Colonic mucosa (tissue), 4 donors: ENCODE data around the gene CTSL. TPM values are rescaled to one million over a fixed set of nuclear protein-coding genes. Genes with fewer than 3 reads are reported as not detected.

ENCODE experiments used
- DNase-seq: peaks from one replicate; pipeline ENCODE4 v3.0.0-alpha.2; 2020
- H3K27ac ChIP-seq: fragments of 200-600 bp; one replicate; pipeline ENCODE4 v1.8.0; 2021
- H3K27me3 ChIP-seq: fragments of 200-600 bp; one replicate; pipeline ENCODE4 v1.8.0; 2021
- H3K36me3 ChIP-seq: fragments of 200-600 bp; one replicate; pipeline ENCODE4 v1.8.0; 2021
- H3K4me1 ChIP-seq: fragments of 200-600 bp; one replicate; pipeline ENCODE4 v1.8.0; 2021; ENCODE audit warnings: mild to moderate bottlenecking
- H3K4me3 ChIP-seq: fragments of 200-600 bp; one replicate; pipeline ENCODE4 v1.8.0; 2021
- H3K9ac ChIP-seq, 2 donors: one replicate each; pipeline ENCODE4 v1.7.0; 2013; ENCODE audit warnings: control low read depth in 2 of 2, low read depth in 2 of 2, low read length in 2 of 2
- H3K9me3 ChIP-seq: fragments of 200-600 bp; one replicate; pipeline ENCODE4 v1.8.0; 2021
- intact Hi-C: fragments of 100-400 bp; cut with DNase I; formaldehyde crosslinking; loops from one replicate; pipeline ENCODE4 v1.14.1; 2022
- total RNA-seq, 2 donors: library from RNA; stranded (reverse); fragmentation: NEBNext Ultra II Directional in 1 of 2; extraction: Animal tissue kit (Norgen Biotek cat#: 25700) in 1 of 2; gene quantifications; one replicate each; pipeline ENCODE4 v1.2.1, GENCODE V29; 2021
- TF ChIP-seq, protein P1 (sequence below): fragments of 200-600 bp; IDR thresholded peaks from one replicate; pipeline ENCODE4 v1.8.0; 2022; ENCODE audit warnings: antibody characterized with exemption, mild to moderate bottlenecking
- donor health status: healthy.
- donor health status: DM: no; HTN: no; CAD: no.
- donor health status: DM: no; HTN: no; CAD: no.

The CTSL gene
- total RNA-seq, 2 donors from 2014 or later = 32.1 to 69.9 TPM

DNA sequence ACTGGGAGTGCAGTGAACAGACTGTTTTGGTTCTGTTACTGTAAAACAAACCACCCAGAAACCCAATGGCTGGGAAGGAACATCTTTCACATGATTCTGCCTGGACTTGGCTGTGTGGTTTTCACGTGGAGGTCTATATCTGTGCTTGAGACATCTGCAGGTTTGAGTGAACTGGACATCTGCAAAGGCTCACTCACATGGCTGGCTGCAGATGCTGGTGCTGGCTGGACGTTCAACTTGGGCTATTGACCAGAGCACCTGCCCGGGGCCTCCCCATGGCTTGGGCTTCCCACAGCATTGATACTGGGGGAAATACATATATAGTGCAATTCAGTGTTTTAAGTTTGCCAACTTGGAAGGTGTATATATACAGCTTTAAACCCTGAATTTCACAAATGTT lies 6.8 kb downstream of the CTSL start:
- H3K36me3 ChIP-seq = no peaks in the 10 kb centered on the region
- no peak overlapping the region for H3K9ac ChIP-seq
- no peaks in the 10 kb centered on the region for H3K9me3 ChIP-seq
- intact Hi-C loops = no loop called here
- H3K4me1 ChIP-seq = no peaks in the 10 kb centered on the region
- no peaks in the 10 kb centered on the region for H3K27me3 ChIP-seq
- no peak overlapping the region for H3K27ac ChIP-seq
- TF ChIP-seq, protein P1, sequence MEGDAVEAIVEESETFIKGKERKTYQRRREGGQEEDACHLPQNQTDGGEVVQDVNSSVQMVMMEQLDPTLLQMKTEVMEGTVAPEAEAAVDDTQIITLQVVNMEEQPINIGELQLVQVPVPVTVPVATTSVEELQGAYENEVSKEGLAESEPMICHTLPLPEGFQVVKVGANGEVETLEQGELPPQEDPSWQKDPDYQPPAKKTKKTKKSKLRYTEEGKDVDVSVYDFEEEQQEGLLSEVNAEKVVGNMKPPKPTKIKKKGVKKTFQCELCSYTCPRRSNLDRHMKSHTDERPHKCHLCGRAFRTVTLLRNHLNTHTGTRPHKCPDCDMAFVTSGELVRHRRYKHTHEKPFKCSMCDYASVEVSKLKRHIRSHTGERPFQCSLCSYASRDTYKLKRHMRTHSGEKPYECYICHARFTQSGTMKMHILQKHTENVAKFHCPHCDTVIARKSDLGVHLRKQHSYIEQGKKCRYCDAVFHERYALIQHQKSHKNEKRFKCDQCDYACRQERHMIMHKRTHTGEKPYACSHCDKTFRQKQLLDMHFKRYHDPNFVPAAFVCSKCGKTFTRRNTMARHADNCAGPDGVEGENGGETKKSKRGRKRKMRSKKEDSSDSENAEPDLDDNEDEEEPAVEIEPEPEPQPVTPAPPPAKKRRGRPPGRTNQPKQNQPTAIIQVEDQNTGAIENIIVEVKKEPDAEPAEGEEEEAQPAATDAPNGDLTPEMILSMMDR = no peak
- no peak for DNase-seq
- H3K4me3 ChIP-seq = no peak overlapping the region

DNA sequence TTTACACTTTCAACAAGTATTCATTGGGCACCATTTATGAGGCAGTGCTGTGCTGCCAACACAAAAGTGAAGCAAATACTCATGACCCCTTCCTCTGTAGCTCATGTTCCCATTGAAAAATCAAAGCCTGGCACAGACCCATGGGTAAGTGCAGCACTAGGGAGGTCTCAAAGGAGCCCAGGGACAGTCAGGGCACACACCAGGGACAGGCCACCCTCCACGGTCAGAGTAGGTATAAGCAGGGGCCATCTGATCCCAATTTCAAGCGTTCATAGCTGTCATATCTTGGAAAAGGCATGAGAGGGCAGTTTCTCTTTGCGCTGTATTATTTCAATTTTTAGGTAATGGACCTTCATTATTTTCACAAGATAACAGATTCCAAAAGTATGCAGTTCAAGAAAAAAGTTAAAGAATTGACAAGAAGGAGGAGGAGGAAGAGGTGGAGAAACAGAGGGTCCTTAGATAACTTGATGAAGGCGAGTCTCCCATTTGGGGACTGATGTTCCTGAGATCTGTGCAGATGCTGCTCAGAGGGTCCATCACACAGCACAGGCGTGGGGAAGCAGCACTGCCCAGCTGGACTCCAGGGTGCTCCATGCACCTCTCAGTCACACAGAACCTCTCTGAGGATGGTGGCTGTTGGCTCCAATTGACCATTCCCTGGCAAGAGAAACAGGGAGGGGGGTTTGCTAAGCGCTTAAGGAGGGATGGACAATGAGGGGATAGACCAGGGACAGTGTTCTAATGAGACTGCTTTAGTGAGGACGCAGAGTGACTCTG lies 7.5 kb downstream of the CTSL start:
- no peaks in the 10 kb centered on the region for H3K36me3 ChIP-seq
- TF ChIP-seq, protein P1 = no peak
- no peak overlapping the region for H3K4me3 ChIP-seq
- H3K27ac ChIP-seq = no peak overlapping the region
- intact Hi-C loops = no loop called here
- no peaks in the 10 kb centered on the region for H3K4me1 ChIP-seq
- no peak overlapping the region for H3K9ac ChIP-seq
- no peaks in the 10 kb centered on the region for H3K9me3 ChIP-seq
- no peaks in the 10 kb centered on the region for H3K27me3 ChIP-seq
- no peak for DNase-seq

DNA sequence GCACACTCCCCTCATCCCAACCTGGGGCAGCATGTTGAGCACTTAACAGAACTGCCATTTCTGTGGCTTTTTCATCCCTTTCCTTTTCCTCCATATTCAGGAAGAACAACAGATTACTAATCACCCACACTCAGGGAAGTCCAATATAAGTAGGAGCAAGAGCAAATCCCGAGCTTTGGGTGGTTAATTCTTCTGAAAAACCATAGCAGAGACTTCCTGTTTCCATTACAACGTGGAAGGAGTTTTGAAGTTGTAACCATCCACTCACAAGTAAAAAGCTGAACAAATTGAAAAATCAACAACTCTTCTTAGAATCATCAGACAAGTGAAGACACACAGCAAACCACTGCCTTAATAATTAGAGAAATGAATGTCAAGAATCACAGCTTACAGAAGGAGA lies 8.2 kb downstream of the CTSL start:
- Histone ChIP-seq H3K9ac (no peak overlapping the region), H3K27me3 (no peaks in the 10 kb centered on the region), H3K9me3 (no peaks in the 10 kb centered on the region), H3K4me3 (no peak overlapping the region), H3K36me3 (no peaks in the 10 kb centered on the region), H3K27ac (no peak overlapping the region), H3K4me1 (no peaks in the 10 kb centered on the region)
- TF ChIP-seq, protein P1 = no peak
- intact Hi-C loops = no loop called here
- no peak for DNase-seq

DNA sequence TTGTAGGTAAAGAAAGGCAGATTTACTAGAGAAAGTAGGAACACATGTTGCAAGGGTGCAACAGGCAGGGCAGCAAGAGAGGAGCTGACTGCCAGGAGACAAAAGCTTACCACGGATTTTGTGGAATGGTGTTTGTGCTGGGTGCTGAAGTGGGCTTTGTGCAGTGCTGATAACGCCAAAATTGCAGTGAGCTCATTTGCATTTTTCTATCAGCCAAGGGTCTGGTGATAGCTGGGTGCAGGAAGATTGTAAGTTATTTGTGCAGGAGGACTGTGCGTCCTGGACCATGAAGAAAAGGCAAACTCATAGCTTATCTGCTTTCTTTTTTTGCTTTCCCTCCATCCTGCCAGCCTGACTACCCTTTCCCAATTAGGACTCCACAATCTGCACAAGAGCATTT lies 13.6 kb downstream of the CTSL start:
- no peak for DNase-seq
- no peaks in the 10 kb centered on the region for H3K9me3 ChIP-seq
- intact Hi-C loops = no loop called here
- no peaks in the 10 kb centered on the region for H3K27me3 ChIP-seq
- H3K9ac ChIP-seq = no peak overlapping the region
- H3K4me3 ChIP-seq = no peak overlapping the region
- no peak overlapping the region for H3K27ac ChIP-seq
- H3K36me3 ChIP-seq = no peaks in the 10 kb centered on the region
- H3K4me1 ChIP-seq = no peaks in the 10 kb centered on the region
- TF ChIP-seq, protein P1 = no peak

DNA sequence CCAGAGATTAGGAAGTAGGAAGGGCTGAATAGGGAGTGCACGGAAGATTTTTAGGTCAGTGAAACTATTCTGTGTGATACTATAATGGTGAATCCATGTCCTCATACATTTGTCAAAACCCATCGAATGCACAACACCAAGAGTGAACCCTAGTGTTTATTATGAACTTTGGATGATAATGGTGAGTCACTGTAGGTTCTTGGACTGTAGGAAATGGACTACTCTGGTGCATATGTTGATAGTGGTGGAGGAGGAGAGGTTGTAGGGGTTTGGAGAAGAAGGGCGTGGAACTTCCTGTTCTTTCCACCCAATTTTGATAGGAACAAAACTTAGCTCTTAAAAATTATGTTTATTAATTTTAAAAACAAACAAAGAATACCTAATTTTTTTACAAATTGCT lies 14.3 kb downstream of the CTSL start:
- H3K4me3 ChIP-seq = no peak overlapping the region
- TF ChIP-seq, protein P1 = no peak
- intact Hi-C loops = no loop called here
- H3K4me1 ChIP-seq = no peaks in the 10 kb centered on the region
- DNase-seq = no peak
- no peaks in the 10 kb centered on the region for H3K36me3 ChIP-seq
- no peaks in the 10 kb centered on the region for H3K9me3 ChIP-seq
- no peaks in the 10 kb centered on the region for H3K27me3 ChIP-seq
- no peak overlapping the region for H3K27ac ChIP-seq
- no peak overlapping the region for H3K9ac ChIP-seq
